Measurements from ENCODE around the gene IL4R. TPM values are rescaled to one million over a fixed set of nuclear protein-coding genes. Genes with fewer than 3 reads are reported as not detected.

The IL4R gene
- total RNA-seq, 1 donor from 2014 or later: 36.8 TPM

DNA sequence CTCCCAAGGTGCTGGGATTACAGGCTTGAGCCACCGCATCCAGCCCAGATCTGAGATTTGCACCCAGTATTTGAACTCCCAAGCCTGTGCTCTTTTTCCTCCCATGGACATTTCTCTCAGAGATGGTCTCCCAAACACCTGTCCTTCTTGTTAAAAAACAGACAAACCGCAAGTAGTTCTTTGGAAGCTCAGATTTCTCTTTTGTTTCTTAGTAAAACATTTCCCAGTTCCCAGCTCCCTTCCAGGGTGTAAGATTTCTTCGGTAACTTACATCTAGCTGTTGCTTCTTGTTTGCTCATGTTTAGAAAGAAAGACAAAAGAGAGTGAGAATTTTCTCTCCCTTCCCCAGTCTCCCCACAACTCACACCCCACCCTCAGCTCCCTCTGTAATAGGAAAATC is 36.2 kb downstream of the IL4R start:
- H3K4me3 ChIP-seq (ENCODE audit: low read depth, low read length): no peak overlapping the region
- TF ChIP-seq, protein P1, sequence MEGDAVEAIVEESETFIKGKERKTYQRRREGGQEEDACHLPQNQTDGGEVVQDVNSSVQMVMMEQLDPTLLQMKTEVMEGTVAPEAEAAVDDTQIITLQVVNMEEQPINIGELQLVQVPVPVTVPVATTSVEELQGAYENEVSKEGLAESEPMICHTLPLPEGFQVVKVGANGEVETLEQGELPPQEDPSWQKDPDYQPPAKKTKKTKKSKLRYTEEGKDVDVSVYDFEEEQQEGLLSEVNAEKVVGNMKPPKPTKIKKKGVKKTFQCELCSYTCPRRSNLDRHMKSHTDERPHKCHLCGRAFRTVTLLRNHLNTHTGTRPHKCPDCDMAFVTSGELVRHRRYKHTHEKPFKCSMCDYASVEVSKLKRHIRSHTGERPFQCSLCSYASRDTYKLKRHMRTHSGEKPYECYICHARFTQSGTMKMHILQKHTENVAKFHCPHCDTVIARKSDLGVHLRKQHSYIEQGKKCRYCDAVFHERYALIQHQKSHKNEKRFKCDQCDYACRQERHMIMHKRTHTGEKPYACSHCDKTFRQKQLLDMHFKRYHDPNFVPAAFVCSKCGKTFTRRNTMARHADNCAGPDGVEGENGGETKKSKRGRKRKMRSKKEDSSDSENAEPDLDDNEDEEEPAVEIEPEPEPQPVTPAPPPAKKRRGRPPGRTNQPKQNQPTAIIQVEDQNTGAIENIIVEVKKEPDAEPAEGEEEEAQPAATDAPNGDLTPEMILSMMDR (conservative IDR thresholded peaks at IDR 0.05; ENCODE audit: low read depth, low read length): no peak

GRCh38 chr16:27351989-27352388 is 38.2 kb downstream of the IL4R start:
- DNase-seq (ENCODE audit: low read depth): no peak
- H3K4me3 ChIP-seq (ENCODE audit: low read depth, low read length): no peak overlapping the region
- TF ChIP-seq, protein P1 (conservative IDR thresholded peaks at IDR 0.05; ENCODE audit: low read depth, low read length): no peak

More for the DNA sequence above, 36.2 kb downstream of the IL4R start:
- DNase-seq (ENCODE audit: low read depth): no peak

DNA sequence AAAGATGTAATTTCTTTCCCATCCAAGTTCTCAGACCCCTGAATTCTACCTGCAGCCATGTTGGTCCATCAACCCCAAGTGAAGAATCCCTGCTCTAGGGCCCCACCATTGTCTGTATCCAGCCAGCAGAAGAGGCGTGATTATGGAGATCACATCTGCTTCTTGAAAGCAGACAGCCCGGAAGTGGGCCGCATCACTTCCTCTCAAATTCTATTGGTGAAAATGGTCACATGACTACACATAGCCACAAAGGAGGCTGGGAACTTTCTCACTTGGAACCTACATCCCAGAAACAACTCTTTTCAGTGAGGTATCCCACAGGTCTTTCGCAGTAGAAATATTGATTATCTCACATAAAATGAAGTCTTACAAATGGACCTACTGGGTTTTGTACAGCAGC is 40.1 kb downstream of the IL4R start:
- DNase-seq (ENCODE audit: low read depth): no peak
- TF ChIP-seq, protein P1 (conservative IDR thresholded peaks at IDR 0.05; ENCODE audit: low read depth, low read length): no peak
- H3K4me3 ChIP-seq (ENCODE audit: low read depth, low read length): no peak overlapping the region

- H3K4me3 ChIP-seq (ENCODE audit: low read depth, low read length): no peak overlapping the region
- TF ChIP-seq, protein P1 (conservative IDR thresholded peaks at IDR 0.05; ENCODE audit: low read depth, low read length): no peak
- DNase-seq (ENCODE audit: low read depth): no peak
These were observed 41.8 kb downstream of the IL4R start for GRCh38 chr16:27355610-27356009.

- H3K4me3 ChIP-seq (ENCODE audit: low read depth, low read length): no peak overlapping the region
- no peak for DNase-seq (ENCODE audit: low read depth)
- TF ChIP-seq, protein P1 (conservative IDR thresholded peaks at IDR 0.05; ENCODE audit: low read depth, low read length): no peak
These were observed 43.0 kb downstream of the IL4R start for GRCh38 chr16:27356794-27357193.

GRCh38 chr16:27359051-27359450 is 45.3 kb downstream of the IL4R start:
- DNase-seq (ENCODE audit: low read depth): no peak
- no peak overlapping the region for H3K4me3 ChIP-seq (ENCODE audit: low read depth, low read length)
- TF ChIP-seq, protein P1 (conservative IDR thresholded peaks at IDR 0.05; ENCODE audit: low read depth, low read length): no peak

DNA sequence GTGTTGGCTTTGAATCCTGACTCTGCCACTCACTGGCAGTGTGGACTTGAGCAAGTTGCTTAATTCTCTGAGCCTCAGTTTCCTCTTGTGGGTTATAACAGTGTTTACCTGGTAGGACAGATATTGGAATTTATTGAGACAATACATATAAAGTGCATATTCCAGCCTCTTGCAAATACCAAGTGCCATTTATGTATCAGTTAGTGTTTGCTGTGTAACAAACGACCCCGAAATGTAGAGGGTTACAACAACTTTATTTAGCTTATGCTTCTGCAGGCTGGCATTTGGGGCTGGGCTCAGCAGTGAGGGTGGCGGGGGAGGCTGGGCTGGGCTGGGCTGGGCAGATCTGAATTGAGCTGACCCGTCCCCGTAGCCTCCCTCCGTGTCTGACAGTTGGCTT is 45.8 kb downstream of the IL4R start:
- DNase-seq (ENCODE audit: low read depth): no peak
- TF ChIP-seq, protein P1 (conservative IDR thresholded peaks at IDR 0.05; ENCODE audit: low read depth, low read length): no peak
- no peak overlapping the region for H3K4me3 ChIP-seq (ENCODE audit: low read depth, low read length)

Data from epithelial cell of proximal tubule (primary cell).